ENCODE measurements around the gene EFCAB10. TPM values are rescaled to one million over a fixed set of nuclear protein-coding genes. Genes with fewer than 3 reads are reported as not detected.
"Not testable (repeated sequence)": the region's sequence is repeated elsewhere in the genome, so short reads cannot be mapped to it uniquely, and the experiment has no call there.

EFCAB10 gene
- total RNA-seq, 1 experiment from 2014 or later = 0.18 TPM

DNA sequence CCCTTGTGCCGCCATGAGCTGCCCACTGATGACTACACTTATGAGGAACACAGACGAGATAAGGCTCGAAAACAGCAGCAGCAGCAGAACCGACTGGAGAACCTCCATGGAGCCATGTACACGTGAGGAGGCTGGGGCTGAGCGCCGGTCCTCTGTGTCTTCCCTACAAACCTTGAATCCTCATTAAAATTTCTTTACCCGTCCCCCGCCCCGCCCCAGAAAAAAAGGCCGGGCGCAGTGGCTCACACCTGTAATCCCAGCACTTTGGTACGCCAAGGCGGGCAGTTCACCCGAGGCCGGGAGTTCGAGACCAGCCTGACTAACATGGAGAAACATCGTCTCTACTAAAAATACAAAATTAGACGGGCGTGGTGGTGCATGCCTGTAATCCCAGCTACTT, 50.7 kb downstream of the EFCAB10 start:
- Histone ChIP-seq H3K4me2 (ENCODE audit: low read length) (no peak overlapping the region), H3K4me1 (ENCODE audit: insufficient read depth, low read length) (peaks cover 18% of the 10 kb centered on the region), H3K9me3 (ENCODE audit: low read length) (no peaks in the 10 kb centered on the region), H3K36me3 (ENCODE audit: low read depth, low read length) (no peaks in the 10 kb centered on the region; the same call in 1 of the 2 replicates), H3K9ac (ENCODE audit: low read length) (no peak overlapping the region), H3K27me3 (ENCODE audit: low read length) (no peaks in the 10 kb centered on the region), H2AFZ (ENCODE audit: low read length) (no peak overlapping the region), H3K9me2 (replicated peaks; ENCODE audit: low read length) (no peaks in the 10 kb centered on the region), H4K20me1 (ENCODE audit: low read length) (no peaks in the 10 kb centered on the region), H3K4me3 (ENCODE audit: low read length) (no peak overlapping the region), H3K27ac (ENCODE audit: low read length) (no peak overlapping the region), H3F3A (ENCODE audit: low read length, unreplicated experiment) (no peaks in the 10 kb centered on the region), H3K79me2 (ENCODE audit: low read length) (peaks cover 31% of the 10 kb centered on the region)
- ChIA-PET CTCF (no interaction called here), POLR2A (ENCODE audit: unreplicated experiment) (no interaction called here)
- ATAC-seq (no peak), DNase-seq (no peak)
- no TSS peak for BruUV-seq (replicated peaks)
- TF ChIP-seq EZH2phosphoT487 (IDR thresholded peaks at IDR 0.05; ENCODE audit: borderline replicate concordance, low read length) (no peak), EZH2 (IDR thresholded peaks at IDR 0.05; ENCODE audit: low read length, unreplicated experiment) (no peak)
- TF ChIP-seq, protein P1, sequence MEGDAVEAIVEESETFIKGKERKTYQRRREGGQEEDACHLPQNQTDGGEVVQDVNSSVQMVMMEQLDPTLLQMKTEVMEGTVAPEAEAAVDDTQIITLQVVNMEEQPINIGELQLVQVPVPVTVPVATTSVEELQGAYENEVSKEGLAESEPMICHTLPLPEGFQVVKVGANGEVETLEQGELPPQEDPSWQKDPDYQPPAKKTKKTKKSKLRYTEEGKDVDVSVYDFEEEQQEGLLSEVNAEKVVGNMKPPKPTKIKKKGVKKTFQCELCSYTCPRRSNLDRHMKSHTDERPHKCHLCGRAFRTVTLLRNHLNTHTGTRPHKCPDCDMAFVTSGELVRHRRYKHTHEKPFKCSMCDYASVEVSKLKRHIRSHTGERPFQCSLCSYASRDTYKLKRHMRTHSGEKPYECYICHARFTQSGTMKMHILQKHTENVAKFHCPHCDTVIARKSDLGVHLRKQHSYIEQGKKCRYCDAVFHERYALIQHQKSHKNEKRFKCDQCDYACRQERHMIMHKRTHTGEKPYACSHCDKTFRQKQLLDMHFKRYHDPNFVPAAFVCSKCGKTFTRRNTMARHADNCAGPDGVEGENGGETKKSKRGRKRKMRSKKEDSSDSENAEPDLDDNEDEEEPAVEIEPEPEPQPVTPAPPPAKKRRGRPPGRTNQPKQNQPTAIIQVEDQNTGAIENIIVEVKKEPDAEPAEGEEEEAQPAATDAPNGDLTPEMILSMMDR (conservative IDR thresholded peaks at IDR 0.05; ENCODE audit: low read depth, low read length) = no peak
- intact Hi-C loops (cut with micrococcal nuclease) = loop anchor here (5.0 kb wide), 2 partner anchors 117 to 647 kb away; no protein-coding TSS in a partner anchor

DNA sequence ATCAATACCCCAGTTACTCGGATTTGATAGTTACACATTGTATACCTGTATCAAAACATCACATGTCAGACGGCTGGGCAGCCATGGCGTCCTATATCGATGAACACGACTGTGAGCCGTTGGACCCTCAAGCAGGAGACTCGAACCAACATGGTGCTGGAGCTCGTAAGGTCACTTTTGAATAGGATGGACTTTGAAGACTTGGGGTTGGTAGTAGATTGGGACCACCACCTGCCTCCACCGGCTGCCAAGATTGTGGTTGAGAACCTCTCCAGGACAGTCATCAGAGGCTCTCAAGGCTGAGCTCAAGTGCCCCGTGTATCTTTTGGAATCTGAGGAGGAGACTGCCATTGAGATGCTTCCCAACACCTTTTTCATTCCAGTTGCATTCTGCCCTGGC, 51.2 kb downstream of the EFCAB10 start:
- CTCF ChIA-PET = no interaction called here
- H3K9me2 ChIP-seq (replicated peaks; ENCODE audit: low read length) = no peaks in the 10 kb centered on the region
- H3K27me3 ChIP-seq (ENCODE audit: low read length) = no peaks in the 10 kb centered on the region
- peaks cover 27% of the 10 kb centered on the region for H3K79me2 ChIP-seq (ENCODE audit: low read length)
- H3K9me3 ChIP-seq (ENCODE audit: low read length) = no peaks in the 10 kb centered on the region
- no peaks in the 10 kb centered on the region for H3K36me3 ChIP-seq (ENCODE audit: low read depth, low read length)
- no peak for TF ChIP-seq EZH2phosphoT487 (IDR thresholded peaks at IDR 0.05; ENCODE audit: borderline replicate concordance, low read length)
- no peak for TF ChIP-seq EZH2 (IDR thresholded peaks at IDR 0.05; ENCODE audit: low read length, unreplicated experiment)
- TF ChIP-seq, protein P1 (conservative IDR thresholded peaks at IDR 0.05; ENCODE audit: low read depth, low read length) = no peak
- H3K4me2 ChIP-seq (ENCODE audit: low read length) = no peak overlapping the region
- H2AFZ ChIP-seq (ENCODE audit: low read length) = no peak overlapping the region
- ATAC-seq = no peak
- H3K4me3 ChIP-seq (ENCODE audit: low read length) = no peak overlapping the region
- POLR2A ChIA-PET (ENCODE audit: unreplicated experiment) = no interaction called here
- BruUV-seq (replicated peaks) = no TSS peak
- H3K4me1 ChIP-seq (ENCODE audit: insufficient read depth, low read length) = peaks cover 18% of the 10 kb centered on the region
- intact Hi-C loops (cut with micrococcal nuclease) = loop anchor here (5.0 kb wide), 2 partner anchors 117 to 647 kb away; no protein-coding TSS in a partner anchor
- no peak overlapping the region for H3K27ac ChIP-seq (ENCODE audit: low read length)
- H3F3A ChIP-seq (ENCODE audit: low read length, unreplicated experiment) = no peaks in the 10 kb centered on the region
- no peak overlapping the region for H3K9ac ChIP-seq (ENCODE audit: low read length)
- H4K20me1 ChIP-seq (ENCODE audit: low read length) = no peaks in the 10 kb centered on the region
- no peak for DNase-seq

DNA sequence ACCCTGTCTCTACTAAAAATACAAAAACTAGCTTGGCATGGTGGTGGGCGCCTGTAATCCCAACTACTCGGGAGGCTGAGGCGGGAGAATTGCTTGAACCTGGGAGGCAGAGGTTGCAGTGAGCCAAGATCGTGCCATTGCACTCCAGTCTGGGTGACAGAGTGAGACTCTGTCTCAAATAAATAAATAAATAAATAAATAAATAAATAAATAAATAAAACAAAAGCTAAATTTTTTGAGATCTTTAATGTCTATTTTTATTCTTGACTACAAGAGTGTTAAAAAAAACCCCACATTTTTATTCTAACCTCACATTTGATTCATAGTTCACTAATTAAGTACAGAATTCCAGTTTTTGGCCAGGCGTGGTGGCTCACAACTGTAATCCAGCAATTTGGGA, 53.6 kb downstream of the EFCAB10 start:
- H3K9ac ChIP-seq (ENCODE audit: low read length); H3K27me3 ChIP-seq (ENCODE audit: low read length); BruUV-seq (replicated peaks); H3K79me2 ChIP-seq (ENCODE audit: low read length); ATAC-seq; H3K9me2 ChIP-seq (replicated peaks; ENCODE audit: low read length); CTCF ChIA-PET; H2AFZ ChIP-seq (ENCODE audit: low read length); H4K20me1 ChIP-seq (ENCODE audit: low read length); POLR2A ChIA-PET (ENCODE audit: unreplicated experiment); H3K4me2 ChIP-seq (ENCODE audit: low read length); H3K27ac ChIP-seq (ENCODE audit: low read length); DNase-seq; H3K4me3 ChIP-seq (ENCODE audit: low read length); intact Hi-C loops (cut with micrococcal nuclease); H3K9me3 ChIP-seq (ENCODE audit: low read length); H3K4me1 ChIP-seq (ENCODE audit: insufficient read depth, low read length); H3F3A ChIP-seq (ENCODE audit: low read length, unreplicated experiment); H3K36me3 ChIP-seq (ENCODE audit: low read depth, low read length): not testable (repeated sequence)

Data from PC-3 (cell line).